HG02943 (cell line): ENCODE data around the gene SLC30A9.

Experiments used
- ATAC-seq: cut with Tn5 transposase; IDR thresholded peaks from one replicate; pipeline ENCODE4 v1.9.1; 2021; ENCODE audit warnings: mild to moderate bottlenecking, low read depth, moderate library complexity; ENCODE audit not compliant: unreplicated experiment

SLC30A9 gene

GRCh38 chr4:42132099-42132498, 141.8 kb downstream of the SLC30A9 start:
- ATAC-seq = no peak

GRCh38 chr4:42133006-42133405, 142.7 kb downstream of the SLC30A9 start:
- ATAC-seq = no peak

DNA sequence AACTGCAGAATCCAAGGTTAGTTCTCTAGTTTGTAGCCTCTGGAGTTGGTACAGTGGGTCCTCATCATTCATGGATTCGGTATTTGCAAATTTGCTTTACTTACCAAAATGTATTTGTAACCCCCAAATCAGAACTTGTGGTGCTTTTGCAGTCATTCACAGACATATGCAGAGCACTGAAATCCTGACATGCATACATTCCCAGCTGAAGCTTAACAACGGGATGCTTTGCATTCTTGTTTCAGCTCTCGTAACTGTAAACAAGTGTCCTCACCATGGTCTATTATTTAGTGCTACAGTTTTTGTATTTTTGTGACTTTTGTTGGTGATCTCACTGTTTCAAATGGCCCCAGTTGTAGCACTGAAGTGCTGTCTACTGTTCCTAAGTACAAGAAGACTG, 146.0 kb downstream of the SLC30A9 start:
- no peak for ATAC-seq
